Measurements from ENCODE around the gene PSORS1C1.

PSORS1C1 gene

DNA sequence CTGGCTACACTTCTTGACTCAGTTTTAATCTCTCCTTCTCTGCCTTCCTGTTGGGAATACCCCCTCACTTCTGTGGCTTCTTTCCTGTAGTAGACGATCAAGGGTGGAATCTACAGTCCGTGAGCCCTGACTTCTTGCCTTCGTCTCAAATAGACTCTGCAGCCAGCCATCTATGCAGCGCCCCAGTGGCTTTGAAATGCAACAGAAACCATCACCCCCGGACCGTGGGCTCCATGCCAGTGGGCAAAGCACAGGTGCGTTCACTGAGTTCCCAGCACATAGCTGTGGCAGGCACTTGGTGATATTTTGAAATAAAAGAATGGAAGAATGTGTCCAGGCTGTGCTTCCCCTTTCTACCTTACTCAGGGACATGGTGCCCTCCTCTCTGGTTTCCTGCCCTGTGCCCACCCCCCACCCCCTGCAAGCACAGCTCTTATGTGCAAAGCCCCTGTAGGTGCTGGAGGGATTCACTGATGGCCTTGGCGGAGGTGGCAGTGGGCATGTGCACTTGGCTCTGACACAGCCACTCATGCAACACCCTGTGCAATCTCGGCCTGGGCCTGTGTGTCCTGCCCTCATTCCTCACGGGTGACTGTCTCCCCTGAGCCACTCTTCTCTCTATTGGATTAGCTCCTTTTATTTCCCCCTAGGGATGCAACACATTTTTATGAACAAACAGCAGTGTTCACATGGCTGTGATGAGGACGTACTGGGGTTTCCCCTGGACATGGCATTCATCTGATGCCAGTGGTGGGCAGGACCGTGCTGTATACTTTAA, 11.2 kb downstream of the PSORS1C1 start:
- H3K36me3 ChIP-seq = no peaks in the 10 kb centered on the region
- H3K27ac ChIP-seq = no peak overlapping the region
- no peaks in the 10 kb centered on the region for H3K9me3 ChIP-seq (ENCODE audit: severe bottlenecking)
- no peak overlapping the region for H3K4me3 ChIP-seq (ENCODE audit: low read depth, low read length)
- H3K27me3 ChIP-seq (ENCODE audit: insufficient read depth, low read depth, severe bottlenecking) = no peaks in the 10 kb centered on the region
- DNase-seq = no peak
- TF ChIP-seq, protein P1, sequence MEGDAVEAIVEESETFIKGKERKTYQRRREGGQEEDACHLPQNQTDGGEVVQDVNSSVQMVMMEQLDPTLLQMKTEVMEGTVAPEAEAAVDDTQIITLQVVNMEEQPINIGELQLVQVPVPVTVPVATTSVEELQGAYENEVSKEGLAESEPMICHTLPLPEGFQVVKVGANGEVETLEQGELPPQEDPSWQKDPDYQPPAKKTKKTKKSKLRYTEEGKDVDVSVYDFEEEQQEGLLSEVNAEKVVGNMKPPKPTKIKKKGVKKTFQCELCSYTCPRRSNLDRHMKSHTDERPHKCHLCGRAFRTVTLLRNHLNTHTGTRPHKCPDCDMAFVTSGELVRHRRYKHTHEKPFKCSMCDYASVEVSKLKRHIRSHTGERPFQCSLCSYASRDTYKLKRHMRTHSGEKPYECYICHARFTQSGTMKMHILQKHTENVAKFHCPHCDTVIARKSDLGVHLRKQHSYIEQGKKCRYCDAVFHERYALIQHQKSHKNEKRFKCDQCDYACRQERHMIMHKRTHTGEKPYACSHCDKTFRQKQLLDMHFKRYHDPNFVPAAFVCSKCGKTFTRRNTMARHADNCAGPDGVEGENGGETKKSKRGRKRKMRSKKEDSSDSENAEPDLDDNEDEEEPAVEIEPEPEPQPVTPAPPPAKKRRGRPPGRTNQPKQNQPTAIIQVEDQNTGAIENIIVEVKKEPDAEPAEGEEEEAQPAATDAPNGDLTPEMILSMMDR (IDR thresholded peaks at IDR 0.05; ENCODE audit: low read depth, low read length) = no peak

DNA sequence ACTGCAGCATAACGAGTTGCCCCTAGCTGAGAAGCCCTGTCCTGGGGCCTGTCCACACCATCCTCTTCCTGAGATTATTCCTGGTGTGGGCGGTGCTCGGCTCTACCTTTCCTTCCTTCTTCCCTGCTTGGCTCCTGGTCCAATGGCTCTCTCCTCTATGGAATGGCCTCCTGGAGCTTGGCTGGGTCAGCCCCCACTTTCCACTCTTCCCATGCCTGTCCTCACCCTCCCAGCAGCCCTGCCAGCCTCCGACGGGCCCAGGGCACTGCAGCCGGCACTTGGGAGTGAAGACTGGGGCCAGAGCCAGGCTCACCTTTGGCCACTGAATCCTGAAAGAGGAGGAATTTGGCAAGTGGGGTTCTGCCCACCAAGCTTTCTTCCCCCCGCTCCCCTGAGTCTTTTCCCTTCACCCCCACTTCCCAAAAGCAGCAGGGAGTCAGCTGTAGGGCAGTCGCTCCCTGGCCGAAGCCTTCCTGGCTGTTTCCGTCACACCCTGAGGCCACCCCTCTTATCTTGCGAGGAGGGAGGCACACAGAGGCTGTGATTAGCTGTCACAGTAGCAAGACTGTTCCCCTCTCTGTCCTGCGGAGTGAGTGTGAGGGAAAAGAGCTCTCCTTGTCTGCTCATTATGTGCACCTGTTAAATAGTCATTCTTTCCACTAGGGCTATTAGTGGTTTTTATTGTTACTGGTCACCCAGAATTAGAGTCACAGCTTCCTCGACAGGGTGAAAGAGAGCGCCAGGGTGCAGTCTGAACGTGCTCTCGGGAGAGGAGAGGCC, 12.0 kb downstream of the PSORS1C1 start:
- H3K36me3 ChIP-seq = no peaks in the 10 kb centered on the region
- no peak overlapping the region for H3K4me3 ChIP-seq (ENCODE audit: low read depth, low read length)
- TF ChIP-seq, protein P1 (IDR thresholded peaks at IDR 0.05; ENCODE audit: low read depth, low read length) = no peak
- H3K27me3 ChIP-seq (ENCODE audit: insufficient read depth, low read depth, severe bottlenecking) = no peaks in the 10 kb centered on the region
- H3K9me3 ChIP-seq (ENCODE audit: severe bottlenecking) = no peaks in the 10 kb centered on the region
- H3K27ac ChIP-seq = no peak overlapping the region
- DNase-seq = no peak

DNA sequence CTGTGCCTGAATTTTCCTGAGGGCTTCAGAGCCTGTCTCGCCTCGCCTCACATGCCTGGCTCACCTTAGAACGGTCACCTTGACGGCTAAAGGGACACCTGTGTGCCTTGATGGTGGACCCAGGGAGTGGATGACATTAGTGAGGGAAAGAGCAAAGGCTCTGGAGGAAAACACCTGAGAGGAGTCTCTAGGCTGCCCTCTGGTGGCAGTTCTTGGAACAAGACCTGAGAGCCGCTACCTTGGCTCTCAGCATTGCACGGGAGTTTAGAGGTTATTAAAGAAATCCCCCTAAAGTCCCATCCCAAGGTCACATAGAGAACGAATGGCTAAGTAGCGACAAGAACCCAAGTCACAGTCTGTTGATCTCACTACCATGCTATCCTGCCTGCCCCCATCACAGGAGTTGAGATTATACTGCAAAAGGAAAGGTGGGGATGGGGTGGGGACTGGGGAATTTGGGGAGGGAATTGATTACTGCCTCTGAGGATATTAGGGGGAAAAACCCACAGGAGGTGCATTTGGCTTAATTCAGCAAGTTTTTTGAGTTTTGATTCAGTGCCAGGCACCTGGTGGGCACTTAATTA, 13.6 kb downstream of the PSORS1C1 start:
- TF ChIP-seq, protein P1 (IDR thresholded peaks at IDR 0.05; ENCODE audit: low read depth, low read length) = peak; percentile 97
- no peaks in the 10 kb centered on the region for H3K9me3 ChIP-seq (ENCODE audit: severe bottlenecking)

DNA sequence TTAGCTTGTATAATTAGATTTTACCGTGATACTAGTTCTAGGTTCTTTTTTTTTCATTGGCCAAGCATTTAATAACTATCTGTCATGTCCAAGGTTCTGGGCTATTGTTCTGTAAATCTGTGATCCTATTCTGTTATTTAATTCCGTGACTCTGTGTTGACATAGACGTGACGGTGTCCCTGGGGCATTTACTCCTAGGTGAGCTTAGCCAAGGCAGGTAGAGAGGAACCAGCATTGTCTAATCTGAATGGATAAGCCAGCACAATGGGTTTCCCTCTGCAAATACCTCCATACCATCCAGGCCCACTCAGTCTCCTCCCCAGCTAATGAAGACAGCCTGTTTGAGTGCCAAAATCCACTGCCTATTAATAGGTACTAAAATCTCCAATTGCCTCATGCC, 14.5 kb downstream of the PSORS1C1 start:
- no peaks in the 10 kb centered on the region for H3K27me3 ChIP-seq (ENCODE audit: insufficient read depth, low read depth, severe bottlenecking)
- no peak for DNase-seq

More for the DNA sequence above, 13.6 kb downstream of the PSORS1C1 start:
- H3K27ac ChIP-seq = no peak overlapping the region
- no peak overlapping the region for H3K4me3 ChIP-seq (ENCODE audit: low read depth, low read length)
- no peaks in the 10 kb centered on the region for H3K27me3 ChIP-seq (ENCODE audit: insufficient read depth, low read depth, severe bottlenecking)
- peak; percentile 89 for DNase-seq
- no peaks in the 10 kb centered on the region for H3K36me3 ChIP-seq

DNA sequence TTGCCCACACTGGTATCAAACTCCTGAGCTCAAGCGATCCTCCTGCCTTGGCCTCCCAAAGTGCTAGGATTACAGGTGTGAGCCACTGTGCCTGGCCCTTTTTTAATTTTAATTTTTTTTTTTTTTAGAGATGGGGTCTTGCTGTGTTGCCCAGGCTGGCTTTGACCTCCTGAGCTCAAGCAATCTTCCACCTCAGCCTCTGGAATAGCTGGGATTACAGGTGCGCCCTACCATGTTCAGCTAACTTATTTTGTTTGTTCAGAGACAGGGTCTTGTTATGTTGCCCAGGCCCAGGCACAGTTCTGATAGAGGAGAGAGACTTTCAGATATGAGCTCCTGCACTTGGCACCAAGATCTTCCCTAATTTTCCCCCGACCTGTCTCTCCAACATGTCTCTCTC, 16.2 kb downstream of the PSORS1C1 start:
- Histone ChIP-seq H3K27ac (no peak overlapping the region), H3K9me3 (ENCODE audit: severe bottlenecking) (no peaks in the 10 kb centered on the region), H3K4me3 (ENCODE audit: low read depth, low read length) (no peak overlapping the region), H3K36me3 (no peaks in the 10 kb centered on the region), H3K27me3 (ENCODE audit: insufficient read depth, low read depth, severe bottlenecking) (no peaks in the 10 kb centered on the region)
- TF ChIP-seq, protein P1 (IDR thresholded peaks at IDR 0.05; ENCODE audit: low read depth, low read length) = no peak
- DNase-seq = no peak

More for the DNA sequence above, 14.5 kb downstream of the PSORS1C1 start:
- H3K9me3 ChIP-seq (ENCODE audit: severe bottlenecking) = no peaks in the 10 kb centered on the region
- TF ChIP-seq, protein P1 (IDR thresholded peaks at IDR 0.05; ENCODE audit: low read depth, low read length) = no peak
- no peak overlapping the region for H3K4me3 ChIP-seq (ENCODE audit: low read depth, low read length)
- H3K27ac ChIP-seq = no peak overlapping the region
- H3K36me3 ChIP-seq = no peaks in the 10 kb centered on the region

All from WERI-Rb-1 (cell line).